Colonic mucosa (tissue), 4 donors: ENCODE measurements around the gene URGCP. TPM values are rescaled to one million over a fixed set of nuclear protein-coding genes. Genes with fewer than 3 reads are reported as not detected.

Source experiments
- DNase-seq: peaks from one replicate; pipeline ENCODE4 v3.0.0-alpha.2; 2020
- H3K27ac ChIP-seq: fragments of 200-600 bp; one replicate; pipeline ENCODE4 v1.8.0; 2021
- H3K27me3 ChIP-seq: fragments of 200-600 bp; one replicate; pipeline ENCODE4 v1.8.0; 2021
- H3K36me3 ChIP-seq: fragments of 200-600 bp; one replicate; pipeline ENCODE4 v1.8.0; 2021
- H3K4me1 ChIP-seq: fragments of 200-600 bp; one replicate; pipeline ENCODE4 v1.8.0; 2021; ENCODE audit warnings: mild to moderate bottlenecking
- H3K4me3 ChIP-seq: fragments of 200-600 bp; one replicate; pipeline ENCODE4 v1.8.0; 2021
- H3K9ac ChIP-seq, 2 donors: one replicate each; pipeline ENCODE4 v1.7.0; 2013; ENCODE audit warnings: control low read depth in 2 of 2, low read depth in 2 of 2, low read length in 2 of 2
- H3K9me3 ChIP-seq: fragments of 200-600 bp; one replicate; pipeline ENCODE4 v1.8.0; 2021
- intact Hi-C: fragments of 100-400 bp; cut with DNase I; formaldehyde crosslinking; loops from one replicate; pipeline ENCODE4 v1.14.1; 2022
- total RNA-seq, 2 donors: library from RNA; stranded (reverse); fragmentation: NEBNext Ultra II Directional in 1 of 2; extraction: Animal tissue kit (Norgen Biotek cat#: 25700) in 1 of 2; gene quantifications; one replicate each; pipeline ENCODE4 v1.2.1, GENCODE V29; 2021
- TF ChIP-seq, protein P1 (sequence below): fragments of 200-600 bp; IDR thresholded peaks from one replicate; pipeline ENCODE4 v1.8.0; 2022; ENCODE audit warnings: antibody characterized with exemption, mild to moderate bottlenecking
- donor health status: healthy.
- donor health status: DM: no; HTN: no; CAD: no.
- donor health status: DM: no; HTN: no; CAD: no.

The URGCP gene
- total RNA-seq, 2 donors from 2014 or later, result 45.5 to 65.7 TPM

DNA sequence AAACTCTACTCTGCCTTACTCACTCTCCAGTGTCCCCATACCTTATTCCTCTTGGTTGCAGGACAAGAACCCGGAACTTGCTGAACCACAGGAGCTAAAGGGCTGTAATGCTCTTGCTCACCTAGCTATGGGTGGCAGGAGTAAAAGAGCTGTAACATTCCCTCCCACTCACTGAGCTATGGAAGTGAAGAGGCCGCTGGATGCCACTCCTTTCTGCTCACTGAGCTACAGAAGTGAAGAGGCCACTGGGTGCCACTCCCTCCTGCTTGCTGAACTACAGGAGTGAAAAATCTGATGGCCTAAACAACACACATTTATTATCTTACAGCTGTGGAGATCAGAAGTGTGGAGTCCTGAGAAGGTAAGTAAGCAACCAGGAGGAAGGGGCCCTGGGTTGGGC, 54.6 kb downstream of the URGCP start:
- no peak overlapping the region for H3K27ac ChIP-seq

DNA sequence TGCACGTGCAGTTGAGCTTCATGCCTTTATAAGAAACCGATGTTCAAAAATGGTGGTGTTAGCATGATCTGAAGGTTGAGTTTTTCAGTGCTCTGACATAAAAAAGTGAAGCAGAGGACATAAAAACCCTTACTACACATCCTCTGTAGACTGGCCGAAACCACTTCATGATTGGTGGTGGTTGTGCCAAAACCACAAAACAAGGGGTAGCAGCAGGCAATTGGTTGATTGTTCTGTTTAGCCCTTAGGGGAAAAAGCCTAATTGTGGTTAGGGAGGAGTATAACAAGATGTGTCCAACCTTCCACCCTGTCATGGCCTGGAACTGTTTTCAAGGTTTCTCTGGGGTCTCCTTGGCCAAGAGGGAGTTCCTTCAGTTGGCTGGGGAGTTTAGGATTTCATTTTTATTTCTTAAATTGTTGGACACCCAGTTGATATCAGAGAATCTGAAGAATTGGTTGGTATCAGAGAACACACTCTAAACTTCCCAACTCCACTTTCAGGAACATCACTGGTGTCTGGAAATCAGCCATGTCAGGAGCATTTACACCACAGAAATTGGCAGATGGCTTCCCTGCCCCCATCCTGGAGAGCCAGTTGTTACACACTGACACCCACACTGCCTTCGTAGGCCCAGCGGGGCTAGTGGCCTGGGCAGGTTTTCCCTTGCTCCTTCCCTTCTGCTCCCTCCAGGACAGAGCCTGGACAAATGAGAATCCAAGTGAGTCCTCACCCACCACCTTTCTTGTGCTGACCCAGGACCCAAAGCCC, 55.9 kb downstream of the URGCP start:
- TF ChIP-seq, protein P1, sequence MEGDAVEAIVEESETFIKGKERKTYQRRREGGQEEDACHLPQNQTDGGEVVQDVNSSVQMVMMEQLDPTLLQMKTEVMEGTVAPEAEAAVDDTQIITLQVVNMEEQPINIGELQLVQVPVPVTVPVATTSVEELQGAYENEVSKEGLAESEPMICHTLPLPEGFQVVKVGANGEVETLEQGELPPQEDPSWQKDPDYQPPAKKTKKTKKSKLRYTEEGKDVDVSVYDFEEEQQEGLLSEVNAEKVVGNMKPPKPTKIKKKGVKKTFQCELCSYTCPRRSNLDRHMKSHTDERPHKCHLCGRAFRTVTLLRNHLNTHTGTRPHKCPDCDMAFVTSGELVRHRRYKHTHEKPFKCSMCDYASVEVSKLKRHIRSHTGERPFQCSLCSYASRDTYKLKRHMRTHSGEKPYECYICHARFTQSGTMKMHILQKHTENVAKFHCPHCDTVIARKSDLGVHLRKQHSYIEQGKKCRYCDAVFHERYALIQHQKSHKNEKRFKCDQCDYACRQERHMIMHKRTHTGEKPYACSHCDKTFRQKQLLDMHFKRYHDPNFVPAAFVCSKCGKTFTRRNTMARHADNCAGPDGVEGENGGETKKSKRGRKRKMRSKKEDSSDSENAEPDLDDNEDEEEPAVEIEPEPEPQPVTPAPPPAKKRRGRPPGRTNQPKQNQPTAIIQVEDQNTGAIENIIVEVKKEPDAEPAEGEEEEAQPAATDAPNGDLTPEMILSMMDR, result no peak
- H3K27me3 ChIP-seq, result no peaks in the 10 kb centered on the region
- no peaks in the 10 kb centered on the region for H3K36me3 ChIP-seq
- no peak for DNase-seq
- no peaks in the 10 kb centered on the region for H3K4me1 ChIP-seq
- no peak overlapping the region for H3K9ac ChIP-seq
- intact Hi-C loops, result no loop called here
- no peak overlapping the region for H3K4me3 ChIP-seq
- H3K27ac ChIP-seq, result no peak overlapping the region
- H3K9me3 ChIP-seq, result no peaks in the 10 kb centered on the region

More for the DNA sequence above, 54.6 kb downstream of the URGCP start:
- no peaks in the 10 kb centered on the region for H3K36me3 ChIP-seq
- intact Hi-C loops, result no loop called here
- TF ChIP-seq, protein P1, result no peak
- H3K4me1 ChIP-seq, result no peaks in the 10 kb centered on the region
- no peaks in the 10 kb centered on the region for H3K27me3 ChIP-seq
- H3K9me3 ChIP-seq, result no peaks in the 10 kb centered on the region
- no peak for DNase-seq
- H3K9ac ChIP-seq, result no peak overlapping the region
- H3K4me3 ChIP-seq, result no peak overlapping the region

DNA sequence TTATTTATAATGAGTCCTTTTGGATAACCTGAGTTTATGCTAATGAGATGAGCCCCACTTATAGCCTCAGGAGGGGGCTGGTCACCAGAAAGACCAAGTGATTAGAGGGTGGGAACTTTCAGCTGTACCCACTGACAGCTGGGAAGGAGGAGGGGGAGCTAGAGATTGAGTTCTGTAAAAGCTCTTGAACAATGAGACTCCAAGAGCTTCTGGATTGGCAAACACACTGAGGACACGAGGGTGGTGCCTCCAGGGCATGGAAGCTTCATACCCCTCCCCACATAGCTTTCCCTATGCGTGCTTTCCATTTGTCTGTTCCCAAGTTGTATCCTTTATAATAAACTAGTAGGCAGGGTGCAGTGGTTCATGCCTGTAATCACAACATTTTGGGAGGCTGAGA, 57.3 kb downstream of the URGCP start:
- Histone ChIP-seq H3K4me3 (no peak overlapping the region), H3K9me3 (no peaks in the 10 kb centered on the region), H3K9ac (no peak overlapping the region), H3K4me1 (no peaks in the 10 kb centered on the region), H3K36me3 (no peaks in the 10 kb centered on the region), H3K27me3 (no peaks in the 10 kb centered on the region), H3K27ac (no peak overlapping the region)
- no peak for DNase-seq
- intact Hi-C loops, result no loop called here
- TF ChIP-seq, protein P1, result no peak

DNA sequence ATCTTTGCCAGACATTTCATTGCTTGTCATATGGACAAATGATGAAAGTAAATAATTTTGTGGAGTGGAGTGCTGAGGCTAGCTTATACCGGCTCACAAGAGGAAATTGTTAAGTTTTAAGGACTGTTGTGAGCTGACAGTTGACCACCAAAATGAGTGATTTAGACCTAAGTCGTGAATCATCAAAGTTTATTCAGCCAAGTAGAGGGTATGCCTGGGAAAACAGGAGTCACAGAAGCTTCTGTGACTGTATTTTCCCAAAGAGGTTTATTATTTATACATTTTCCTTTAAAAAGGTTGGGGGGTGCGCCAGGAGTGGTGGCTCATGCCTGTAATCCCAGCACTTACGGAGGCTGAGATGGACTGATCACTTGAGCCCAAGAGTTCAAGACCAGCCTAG, 58.9 kb downstream of the URGCP start:
- Histone ChIP-seq H3K36me3 (no peaks in the 10 kb centered on the region), H3K27ac (no peak overlapping the region), H3K4me1 (no peaks in the 10 kb centered on the region), H3K27me3 (no peaks in the 10 kb centered on the region), H3K4me3 (no peak overlapping the region), H3K9ac (no peak overlapping the region), H3K9me3 (no peaks in the 10 kb centered on the region)
- no peak for DNase-seq
- TF ChIP-seq, protein P1, result no peak
- intact Hi-C loops, result no loop called here

- DNase-seq, result no peak
- intact Hi-C loops, result no loop called here
Observed at GRCh38 chr7:43844662-43845061, 61.7 kb downstream of the URGCP start.

More at GRCh38 chr7:43844662-43845061, 61.7 kb downstream of the URGCP start:
- H3K9me3 ChIP-seq, result no peaks in the 10 kb centered on the region
- no peak overlapping the region for H3K9ac ChIP-seq
- H3K4me1 ChIP-seq, result no peaks in the 10 kb centered on the region
- no peaks in the 10 kb centered on the region for H3K36me3 ChIP-seq
- no peaks in the 10 kb centered on the region for H3K27me3 ChIP-seq
- no peak overlapping the region for H3K4me3 ChIP-seq
- H3K27ac ChIP-seq, result no peak overlapping the region
- TF ChIP-seq, protein P1, result no peak
